Transverse colon (tissue), 4 donors: ENCODE measurements around the gene PDE6D.

ENCODE experiments used
- POLR2A ChIP-seq: fragments of 450-650 bp; IDR thresholded peaks from one replicate; pipeline ENCODE4 v1.6.1; 2016; ENCODE audit warnings: antibody characterized with exemption, mild to moderate bottlenecking, moderate library complexity
- POLR2AphosphoS5 ChIP-seq, 3 donors: sonication (generic); formaldehyde crosslinking; IDR thresholded peaks; one replicate each; pipeline ENCODE4 v1.6.1; 2016; ENCODE audit warnings: antibody characterized with exemption in 3 of 3
- TF ChIP-seq, protein P1 (sequence below), 5 experiments: fragments of 200-600 bp in 3 of 5; fragments of 450-650 bp in 2 of 5; sonication (generic) in 3 of 5; IDR thresholded peaks; 1 replicate in 2 of 5; 2 replicates in 3 of 5; pipeline ENCODE4 v1.5.1; 2016 to 2017; ENCODE audit warnings: antibody characterized with exemption in 5 of 5, inconsistent platforms in 3 of 5, mild to moderate bottlenecking in 2 of 5, moderate library complexity in 1 of 5

DNA sequence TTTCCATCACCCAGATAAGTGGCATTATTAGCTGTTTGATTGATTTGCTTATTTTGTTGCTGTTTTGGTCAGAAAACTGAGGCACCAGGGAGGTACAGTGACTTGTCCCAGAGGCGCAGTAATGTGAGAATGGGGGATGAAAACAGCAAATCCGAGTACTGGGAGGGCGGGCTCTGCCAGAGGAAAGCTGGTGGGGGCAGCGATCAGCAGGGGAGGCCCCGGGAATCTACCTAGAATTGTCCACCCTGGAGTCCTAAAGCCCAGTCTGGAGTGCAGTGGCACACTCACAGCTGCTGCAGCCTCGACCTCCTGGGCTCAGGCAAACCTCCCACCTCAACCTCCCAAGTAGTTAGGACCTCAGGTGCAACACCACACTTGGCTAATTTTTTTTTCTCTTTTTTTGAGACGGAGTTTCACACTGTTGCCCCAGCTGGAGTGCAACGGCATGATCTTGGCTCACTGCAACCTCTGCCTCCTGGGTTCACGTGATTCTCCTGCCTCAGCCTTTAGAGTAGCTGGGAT lies 89.8 kb downstream of the PDE6D start:
- no peak for TF ChIP-seq POLR2AphosphoS5 (IDR thresholded peaks at IDR 0.05)
- TF ChIP-seq, protein P1, sequence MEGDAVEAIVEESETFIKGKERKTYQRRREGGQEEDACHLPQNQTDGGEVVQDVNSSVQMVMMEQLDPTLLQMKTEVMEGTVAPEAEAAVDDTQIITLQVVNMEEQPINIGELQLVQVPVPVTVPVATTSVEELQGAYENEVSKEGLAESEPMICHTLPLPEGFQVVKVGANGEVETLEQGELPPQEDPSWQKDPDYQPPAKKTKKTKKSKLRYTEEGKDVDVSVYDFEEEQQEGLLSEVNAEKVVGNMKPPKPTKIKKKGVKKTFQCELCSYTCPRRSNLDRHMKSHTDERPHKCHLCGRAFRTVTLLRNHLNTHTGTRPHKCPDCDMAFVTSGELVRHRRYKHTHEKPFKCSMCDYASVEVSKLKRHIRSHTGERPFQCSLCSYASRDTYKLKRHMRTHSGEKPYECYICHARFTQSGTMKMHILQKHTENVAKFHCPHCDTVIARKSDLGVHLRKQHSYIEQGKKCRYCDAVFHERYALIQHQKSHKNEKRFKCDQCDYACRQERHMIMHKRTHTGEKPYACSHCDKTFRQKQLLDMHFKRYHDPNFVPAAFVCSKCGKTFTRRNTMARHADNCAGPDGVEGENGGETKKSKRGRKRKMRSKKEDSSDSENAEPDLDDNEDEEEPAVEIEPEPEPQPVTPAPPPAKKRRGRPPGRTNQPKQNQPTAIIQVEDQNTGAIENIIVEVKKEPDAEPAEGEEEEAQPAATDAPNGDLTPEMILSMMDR (IDR thresholded peaks at IDR 0.05) = no peak
- no peak for TF ChIP-seq POLR2A
